GM04504 (cell line): Measurements from ENCODE around the gene F5.
"Not testable (repeated sequence)": the region's sequence is repeated elsewhere in the genome, so short reads cannot be mapped to it uniquely, and the experiment has no call there.

Source experiments
- DNase-seq: peaks from one replicate; pipeline ENCODE4 v3.0.0-alpha.2; 2012; ENCODE audit warnings: low read depth

F5 gene

DNA sequence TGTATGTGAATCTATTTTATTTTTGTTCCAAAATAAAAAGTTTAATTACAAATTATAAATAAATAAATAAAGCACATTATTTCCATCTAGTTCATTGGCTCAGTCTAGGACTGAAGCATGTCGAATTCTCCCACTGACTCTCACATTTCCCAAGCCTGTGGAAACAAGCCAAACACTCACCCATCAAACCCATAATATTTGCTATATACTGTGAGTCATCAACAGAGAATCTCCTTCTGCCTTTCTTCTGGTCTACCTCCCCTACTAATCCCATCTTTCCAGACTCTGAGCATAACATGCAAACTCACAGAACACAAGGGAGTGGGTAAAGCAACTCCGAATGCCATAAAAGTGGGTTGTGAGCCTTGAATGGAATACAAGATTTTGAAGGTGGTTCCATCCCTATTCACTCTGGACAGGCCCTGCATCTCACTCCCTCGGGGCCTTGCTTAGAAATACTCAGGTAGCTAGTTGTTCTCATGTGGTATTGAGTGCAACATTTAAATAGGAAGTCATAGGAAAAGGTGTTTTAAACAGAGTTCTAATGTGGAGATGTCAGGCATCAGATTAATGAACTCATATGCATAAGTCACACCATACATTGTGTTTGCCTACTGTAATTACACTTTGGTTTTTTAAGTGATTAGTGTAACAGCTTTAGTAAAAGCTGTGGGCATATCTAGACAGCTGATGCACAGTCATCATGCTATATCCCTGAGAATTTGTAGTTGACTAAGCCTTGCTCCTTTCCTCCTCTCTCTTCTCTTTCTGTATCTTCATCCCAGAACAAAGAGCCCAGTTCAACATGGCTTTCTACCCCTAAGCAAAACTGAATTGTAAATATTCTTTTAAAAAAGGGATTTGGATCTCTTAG lies 47.0 kb downstream of the F5 start:
- DNase-seq = peak; percentile 55

DNA sequence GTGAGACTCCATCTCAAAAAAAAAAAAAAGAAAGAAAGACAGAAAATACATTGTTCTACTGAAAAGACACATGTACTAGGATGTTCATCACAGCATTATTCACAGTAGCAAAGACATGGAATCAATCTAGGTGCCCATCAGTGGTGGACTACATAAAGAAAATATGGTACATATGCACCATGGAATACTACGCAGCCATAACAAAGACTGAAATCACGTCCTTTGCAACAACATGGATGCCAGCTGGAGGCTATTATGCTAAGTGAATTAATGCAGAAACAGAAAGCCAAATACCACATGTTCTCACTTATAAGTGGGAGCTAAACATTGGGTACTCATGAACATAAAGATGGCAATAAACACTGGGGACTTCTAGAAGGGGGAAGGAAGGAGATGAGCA lies 51.6 kb downstream of the F5 start:
- no peak for DNase-seq

DNA sequence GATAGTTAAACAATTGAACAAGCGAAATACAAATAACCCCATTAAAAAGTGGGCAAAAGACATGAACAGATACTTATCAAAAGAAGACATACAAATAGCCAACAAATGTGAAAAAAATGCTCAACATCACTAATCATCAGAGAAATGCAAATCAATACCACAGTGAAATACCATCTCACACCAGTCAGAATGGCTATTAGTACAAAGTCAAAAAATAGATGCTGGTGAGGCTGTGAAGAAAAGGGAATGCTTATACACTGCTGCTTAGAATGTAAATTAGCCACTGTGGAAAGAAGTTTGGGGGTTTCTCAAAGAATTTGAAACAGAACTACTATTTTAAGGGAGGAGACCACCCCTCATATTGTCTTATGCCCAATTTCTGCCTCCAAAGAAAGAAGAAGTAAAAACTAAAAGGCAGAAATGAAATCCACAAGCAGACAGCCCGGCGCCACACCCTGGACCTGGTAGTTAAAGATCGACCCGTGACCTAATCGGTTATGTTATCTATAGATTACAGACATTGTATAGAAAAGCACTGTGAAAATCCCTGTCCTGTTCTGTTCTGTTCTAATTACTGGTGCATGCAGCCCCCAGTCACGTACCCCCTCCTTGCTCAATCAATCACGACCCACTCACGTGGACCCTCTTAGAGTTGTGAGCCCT lies 52.6 kb downstream of the F5 start:
- DNase-seq = not testable (repeated sequence)

DNA sequence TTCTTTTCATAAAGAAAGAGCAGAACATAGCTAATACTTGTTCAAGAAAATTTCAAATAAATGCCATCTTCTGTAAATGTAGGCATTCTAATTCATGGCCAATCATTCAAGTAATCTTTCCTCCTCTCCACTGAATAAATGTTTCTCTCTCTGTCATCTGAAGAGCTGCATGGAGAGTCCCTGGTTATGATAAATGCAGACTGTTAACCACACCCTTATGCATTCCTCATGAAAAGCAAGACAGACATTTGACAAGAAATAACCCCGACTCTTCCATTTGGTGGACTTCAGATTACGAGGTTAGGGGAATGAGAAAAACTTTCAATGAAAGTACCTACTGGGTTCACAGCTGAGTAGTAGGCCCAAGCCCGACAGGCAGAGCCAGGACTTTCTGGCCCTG lies 55.8 kb downstream of the F5 start:
- DNase-seq = no peak

DNA sequence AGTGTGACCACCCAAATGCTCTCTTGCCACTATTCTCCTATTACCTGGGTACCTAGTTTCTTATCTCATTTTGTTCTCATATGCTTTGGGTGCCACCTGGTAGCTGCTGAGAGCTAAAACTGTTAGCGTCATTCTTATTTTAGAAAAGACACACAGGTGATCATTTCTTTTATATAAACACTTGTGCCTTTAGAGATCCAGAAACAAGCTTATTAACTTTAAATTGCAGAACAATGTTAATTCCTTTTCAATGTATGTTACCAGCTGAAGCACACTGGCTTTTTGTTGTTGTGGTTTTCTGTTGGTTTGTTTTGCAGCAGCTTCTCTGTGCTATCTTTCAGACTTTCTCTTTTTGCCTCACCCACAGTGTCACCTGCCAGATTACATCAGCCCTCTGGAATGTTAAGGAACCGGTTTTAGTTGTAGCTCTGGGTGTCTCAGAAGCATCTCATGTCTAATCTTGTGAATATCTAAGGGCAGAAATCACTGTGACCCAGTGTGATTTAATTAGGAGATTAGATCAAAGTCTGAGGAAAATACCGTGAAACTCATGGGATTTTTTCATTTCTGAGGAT lies 57.1 kb downstream of the F5 start:
- no peak for DNase-seq

DNA sequence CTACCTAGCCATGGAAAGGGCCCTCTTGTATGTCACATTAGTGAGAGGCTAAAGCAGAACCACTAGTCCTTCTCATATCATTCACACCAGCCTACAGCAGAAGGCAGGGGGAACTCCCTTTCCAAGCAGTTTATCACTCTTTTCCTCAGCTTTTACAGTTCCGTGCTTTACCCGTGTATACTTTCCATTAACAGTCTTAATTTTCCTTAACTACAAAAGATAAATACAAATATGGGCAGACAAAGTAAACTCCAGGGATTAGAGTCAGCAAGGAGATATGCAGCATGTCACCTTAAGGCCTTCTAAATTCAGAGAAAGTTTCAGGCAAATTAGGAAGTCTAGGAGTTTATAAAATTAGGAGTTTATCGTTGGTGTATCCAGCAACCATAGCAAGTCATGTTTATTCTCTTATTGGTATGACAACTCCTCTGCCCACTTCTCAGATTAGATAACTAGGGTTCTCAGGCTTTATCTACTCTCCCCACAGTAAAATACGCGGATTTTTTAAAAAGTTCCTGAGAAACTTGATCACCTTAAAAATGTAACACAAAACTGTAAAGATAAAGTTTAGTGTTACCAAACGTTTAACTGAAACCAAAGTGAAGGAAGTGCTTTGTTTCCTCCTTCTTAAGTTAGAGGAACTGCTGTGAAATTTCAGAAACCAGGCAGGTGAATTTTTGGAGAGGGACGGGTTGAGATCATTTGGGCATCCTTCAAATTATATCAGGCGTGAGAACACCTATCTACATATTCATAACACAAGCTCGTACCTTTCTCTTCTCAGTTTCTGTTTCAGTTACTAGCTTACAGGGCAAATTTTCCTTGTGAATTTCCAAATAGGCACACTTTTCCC lies 57.8 kb downstream of the F5 start:
- no peak for DNase-seq

DNA sequence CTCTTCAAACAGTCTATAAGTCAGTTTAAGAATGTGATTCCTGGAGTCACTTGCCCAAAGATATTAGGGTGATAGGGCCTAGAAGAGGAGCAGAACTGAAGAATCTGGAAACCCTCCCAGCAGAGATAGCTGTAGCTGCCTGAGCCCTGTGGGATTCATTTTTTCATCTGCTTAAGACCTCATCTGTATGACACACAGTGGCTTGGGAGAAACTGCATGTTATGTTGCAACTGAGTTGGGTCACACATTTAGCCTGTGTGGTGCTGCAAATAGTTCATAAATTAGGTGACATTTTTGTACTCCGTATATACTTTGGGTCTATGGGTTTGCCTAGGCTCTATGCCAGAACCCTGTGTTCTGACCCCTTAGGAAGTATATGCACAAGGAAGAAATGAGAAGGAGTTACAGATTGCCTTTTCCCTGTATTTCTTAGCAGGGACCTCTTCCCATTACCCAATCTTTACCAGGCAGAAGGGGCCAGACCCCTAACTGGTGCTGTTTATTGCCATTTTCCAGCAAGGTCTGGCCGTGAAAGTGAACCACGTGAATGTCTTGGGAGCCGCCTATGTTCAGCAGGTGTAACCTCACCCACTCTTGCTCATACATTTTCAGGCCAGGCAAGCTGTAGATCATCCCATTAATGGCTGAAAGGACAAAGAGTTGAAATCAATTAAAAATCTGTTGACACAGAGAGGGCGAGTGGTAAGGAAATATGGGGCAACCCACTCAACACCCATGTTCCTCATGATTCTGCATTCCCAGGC lies 58.6 kb downstream of the F5 start:
- no peak for DNase-seq

DNA sequence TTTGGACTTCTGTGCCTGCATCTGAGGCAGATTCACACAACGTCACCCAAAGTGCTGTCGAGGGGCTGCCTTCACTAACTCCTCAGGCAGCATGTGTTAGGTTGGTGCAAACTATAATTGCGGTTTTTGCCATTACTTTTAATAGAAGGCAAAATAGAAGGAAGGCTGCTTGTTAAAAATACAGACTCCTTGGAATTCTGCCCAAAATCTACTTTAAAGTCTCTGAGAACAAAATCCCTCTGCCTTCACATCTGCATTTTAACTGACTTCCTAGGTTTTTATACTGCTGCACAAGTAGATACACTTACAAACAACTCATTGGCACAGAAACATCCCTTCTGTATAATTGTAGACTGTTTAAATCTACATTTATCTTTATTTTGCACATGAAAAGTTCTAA lies 59.3 kb downstream of the F5 start:
- no peak for DNase-seq

DNA sequence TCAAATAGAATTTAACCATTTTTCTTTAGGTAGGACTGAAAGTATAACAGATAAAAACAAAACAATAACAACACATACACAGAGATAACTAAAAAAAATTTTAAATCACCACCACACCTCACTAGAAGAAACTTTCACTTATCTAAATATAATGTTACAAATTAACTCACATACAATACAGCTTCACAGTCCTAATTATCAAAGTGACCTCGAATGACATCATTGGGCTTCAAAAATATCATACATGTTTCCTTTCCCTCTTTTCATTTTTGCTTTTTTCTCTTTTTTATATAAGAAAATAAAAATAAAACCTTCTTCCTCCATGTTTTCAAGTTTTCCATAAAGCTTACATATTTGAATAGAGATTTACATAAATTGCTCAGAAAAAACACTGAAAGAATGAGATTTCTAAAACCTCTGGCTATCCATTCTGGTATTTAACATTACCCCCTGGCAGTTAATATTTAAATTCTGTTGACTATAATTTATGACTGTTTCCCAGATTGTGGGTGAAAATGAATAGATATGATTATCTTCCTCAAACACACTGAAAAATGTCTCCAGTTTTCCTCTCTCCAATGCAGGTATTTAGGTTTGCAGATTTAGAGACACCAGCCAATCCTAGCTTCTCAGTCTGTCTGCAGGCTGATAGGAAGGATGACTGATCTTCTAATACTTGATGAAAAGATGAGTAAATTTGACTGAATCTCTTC lies 60.0 kb downstream of the F5 start:
- DNase-seq = no peak

DNA sequence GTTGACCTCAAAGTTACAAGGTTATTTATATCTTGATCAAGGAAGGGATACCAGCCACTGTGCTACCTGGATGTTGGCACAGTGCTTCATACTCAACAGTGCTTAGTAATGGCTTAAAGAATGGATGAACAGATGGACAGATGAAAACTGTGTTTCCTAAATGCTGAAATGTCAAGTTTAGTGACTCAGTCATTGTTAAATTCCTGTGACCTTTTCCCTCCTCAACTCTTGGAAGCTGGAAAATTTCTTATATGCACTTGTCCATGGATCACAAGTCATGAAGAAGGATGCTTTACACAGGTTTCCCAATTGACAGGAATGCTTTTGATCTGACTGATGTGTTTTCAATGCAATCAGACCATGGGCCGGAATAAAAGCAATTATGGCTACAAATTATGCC lies 60.9 kb downstream of the F5 start:
- no peak for DNase-seq

DNA sequence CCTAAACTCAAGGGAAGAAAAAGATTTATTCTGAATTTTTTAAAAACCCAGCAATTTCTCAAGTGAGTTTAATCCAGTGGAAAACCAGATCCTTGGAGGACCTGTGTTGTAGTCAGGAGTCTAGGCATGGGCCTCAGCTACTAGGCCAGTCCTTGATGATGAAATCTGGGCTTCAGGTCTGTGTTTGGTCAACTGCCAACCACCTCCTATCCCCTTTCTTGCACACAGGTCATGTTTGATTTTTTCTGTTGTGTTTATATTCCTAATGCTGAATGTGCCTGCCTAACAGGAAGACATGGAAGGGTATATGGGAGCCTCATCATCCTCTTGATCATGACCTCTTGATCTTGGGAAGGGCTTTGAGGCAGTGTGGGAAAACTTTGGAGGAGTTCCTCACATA lies 62.4 kb downstream of the F5 start:
- DNase-seq = no peak

DNA sequence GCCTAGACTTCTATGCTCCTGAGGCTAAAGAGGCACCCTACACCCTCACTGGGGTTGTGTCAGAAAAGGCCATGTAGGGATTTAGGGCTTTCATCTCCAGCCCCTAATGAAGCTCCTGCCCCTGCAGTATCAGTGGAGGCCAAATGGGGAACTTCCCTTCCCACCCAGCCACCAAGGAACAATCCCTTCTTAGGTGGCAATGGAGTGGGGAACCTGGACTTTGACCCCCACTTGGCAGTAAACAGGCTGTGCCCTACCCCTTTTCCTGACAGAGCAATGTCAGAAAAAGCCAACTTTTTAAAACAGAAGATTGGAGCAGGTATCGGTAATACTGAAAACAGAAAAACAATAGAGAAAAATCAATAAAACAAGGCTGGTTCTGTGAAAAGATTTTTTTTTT lies 65.1 kb downstream of the F5 start:
- no peak for DNase-seq

DNA sequence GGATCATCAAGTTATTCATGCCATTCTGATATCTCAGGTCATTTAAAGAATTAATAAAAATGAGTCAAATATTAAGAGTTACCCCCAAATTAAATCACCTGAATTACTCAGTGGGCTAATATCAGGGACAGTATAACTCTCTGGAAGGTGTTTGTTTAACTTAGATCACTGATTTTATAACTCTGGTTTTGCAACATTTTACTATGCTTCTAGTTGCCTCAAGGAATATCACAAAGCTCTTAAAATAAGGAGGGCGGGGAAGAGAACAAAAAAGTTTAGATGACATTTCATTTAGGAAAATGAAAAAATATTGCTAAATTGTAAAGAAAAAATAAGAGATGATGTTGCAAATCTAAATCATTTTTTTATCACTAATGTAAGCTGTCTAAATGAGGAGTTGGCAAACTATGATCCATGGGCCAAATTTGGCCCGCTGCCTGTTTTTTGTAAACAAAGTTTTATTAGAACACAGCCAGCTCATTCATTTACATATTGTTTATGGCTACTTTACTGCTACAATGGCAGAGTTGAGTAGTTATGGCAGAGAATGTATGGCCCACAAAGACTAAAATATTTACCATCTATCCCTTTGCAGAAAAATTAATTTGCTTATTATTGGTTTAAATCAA lies 68.6 kb downstream of the F5 start:
- no peak for DNase-seq

DNA sequence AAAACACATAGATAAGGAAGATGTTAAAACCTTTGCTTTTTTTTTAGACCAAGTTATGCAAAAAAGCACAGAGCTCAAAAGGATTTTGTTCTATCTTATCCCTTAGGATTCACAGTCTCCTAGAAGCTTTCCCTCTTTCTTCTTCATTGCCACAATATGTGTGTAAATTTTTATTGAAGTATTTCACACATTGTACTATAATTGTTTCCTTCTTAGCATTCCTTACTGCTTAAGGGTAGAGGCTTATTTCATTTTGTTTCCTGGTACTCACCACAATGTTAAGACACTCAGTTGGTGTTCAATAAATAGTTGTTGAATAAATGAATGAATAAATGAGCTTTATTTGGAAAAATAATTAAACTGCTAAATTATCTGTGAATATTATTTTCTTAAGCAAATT lies 70.6 kb downstream of the F5 start:
- DNase-seq = no peak

DNA sequence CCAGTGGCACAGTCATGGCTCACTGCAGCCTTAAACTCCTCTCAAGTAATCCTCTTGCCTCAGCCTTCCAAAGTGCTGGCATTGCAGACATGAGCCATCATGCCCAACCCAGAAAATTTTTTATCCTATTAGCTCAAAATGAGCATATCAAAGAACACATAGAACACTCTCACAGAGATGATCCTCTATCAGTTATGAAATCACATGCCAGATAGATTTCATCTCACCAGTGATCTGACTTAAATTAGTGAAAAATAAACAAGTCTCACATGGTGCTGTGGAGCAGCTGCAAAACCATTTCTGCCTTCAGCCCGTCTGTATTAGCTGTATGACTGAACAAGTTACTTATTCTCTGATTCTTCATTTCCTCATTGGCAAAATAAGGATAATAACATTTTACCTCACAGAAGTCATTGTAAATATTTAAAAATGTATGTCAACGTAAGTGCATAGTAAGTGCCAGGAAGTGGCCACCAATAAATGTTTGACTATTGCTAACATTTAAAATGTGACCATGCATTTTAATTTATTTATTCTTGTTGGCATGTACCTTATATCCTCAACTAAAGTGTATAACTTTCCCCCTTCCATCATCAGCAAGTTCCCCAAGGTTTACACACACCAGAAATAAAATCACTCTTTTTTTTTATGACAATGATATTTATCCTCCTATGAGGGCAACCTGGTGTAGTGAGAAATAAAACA lies 71.6 kb downstream of the F5 start:
- DNase-seq = no peak

DNA sequence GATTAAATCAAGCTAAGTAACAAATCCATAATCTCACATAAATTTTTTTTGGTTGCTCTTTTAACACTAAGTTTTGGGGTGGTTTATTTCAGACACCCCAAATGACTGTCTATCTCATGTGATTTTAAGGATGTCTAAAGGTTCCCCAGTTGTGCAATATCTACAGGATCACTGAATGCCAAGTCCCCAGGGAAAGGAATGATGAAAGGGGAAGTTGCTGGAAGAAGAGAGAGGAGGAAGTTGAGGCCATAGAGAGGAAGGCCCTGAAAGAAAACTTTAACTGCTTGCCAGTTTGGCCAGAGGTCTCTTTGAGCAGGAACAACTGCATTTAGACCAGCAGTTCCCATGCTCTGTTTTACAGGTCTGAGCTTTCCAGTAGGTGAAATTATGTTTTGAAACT lies 73.1 kb downstream of the F5 start:
- DNase-seq = no peak

DNA sequence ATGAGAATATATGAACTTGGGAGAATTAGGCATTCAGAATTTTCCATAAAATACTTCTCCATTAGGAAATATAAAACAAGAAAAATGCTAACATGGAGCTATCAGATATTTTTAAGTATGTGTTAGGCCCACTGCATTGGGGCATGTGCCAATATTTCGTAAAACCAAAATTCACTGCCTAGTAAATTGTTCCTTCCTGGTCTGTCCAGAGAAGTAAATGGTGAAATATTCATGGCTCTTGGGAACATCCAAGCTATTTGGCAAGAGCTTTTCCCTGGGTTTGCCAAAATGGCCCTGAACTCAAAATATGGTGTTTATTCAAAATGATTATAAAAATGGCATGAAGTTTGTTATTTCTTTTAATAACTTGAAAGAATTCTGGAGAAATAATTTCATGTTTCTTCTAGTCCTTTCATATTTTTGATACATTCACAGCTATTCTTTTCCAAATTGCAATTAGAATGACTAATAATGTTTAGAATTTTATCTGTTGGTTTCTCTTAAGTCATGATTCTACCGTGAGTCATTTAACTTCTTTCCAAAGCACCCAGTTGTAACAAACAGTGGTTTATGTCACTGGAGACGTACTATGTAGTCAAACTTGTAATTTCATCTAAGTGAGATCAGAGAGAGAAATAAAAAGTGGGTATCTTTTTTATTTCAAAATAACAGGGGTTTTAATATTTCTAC lies 74.8 kb downstream of the F5 start:
- DNase-seq = peak; percentile 48

DNA sequence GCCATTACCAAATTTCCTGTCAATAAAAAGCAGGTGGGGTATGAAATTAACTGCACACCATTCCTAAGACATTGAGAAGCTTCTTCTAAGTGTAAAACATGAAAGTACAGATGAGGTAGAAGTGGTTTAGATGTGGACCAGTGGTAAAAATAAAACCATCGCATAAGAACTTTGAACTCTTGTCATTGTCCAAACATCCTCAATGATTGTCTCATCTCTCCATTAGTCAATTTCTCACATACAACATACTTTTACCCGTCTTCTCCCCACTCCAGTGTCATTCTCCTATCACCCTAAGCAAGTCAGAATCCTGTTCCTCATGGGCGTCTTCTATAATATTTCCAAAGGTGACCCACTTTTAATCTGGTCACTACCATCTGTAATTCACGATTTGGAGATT lies 76.2 kb downstream of the F5 start:
- DNase-seq = no peak

DNA sequence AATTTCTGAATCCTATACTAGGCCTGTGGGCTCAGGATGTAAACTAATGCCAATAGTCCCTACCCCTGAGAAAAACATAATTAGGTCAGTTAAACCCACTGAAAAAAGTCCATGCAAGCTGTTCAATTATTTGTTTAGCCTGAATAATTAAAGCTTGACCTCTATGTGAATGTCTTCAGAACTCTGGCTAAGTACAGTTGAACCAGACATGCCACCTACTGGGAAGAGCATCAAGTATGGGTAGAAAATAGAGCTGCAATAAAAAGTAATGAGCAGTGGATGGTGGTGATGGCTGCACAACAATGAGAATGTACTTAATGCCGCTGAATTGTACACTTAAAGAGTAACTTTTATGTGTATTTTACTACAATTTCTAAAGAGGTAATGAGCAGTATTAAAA lies 76.9 kb downstream of the F5 start:
- DNase-seq = no peak
